Neural progenitor cell (in vitro differentiated cells): ENCODE measurements around the gene HFE.

Source experiments
- CTCF ChIP-seq: fragments of 200-600 bp; sonication (generic); IDR thresholded peaks from 2 replicates; pipeline ENCODE4 v1.5.1; 2017; ENCODE audit warnings: antibody characterized with exemption, mild to moderate bottlenecking
- EZH2 ChIP-seq: fragments of 200-600 bp; sonication (generic); IDR thresholded peaks from 2 replicates; pipeline ENCODE4 v1.6.1; 2017; ENCODE audit warnings: antibody characterized with exemption, mild to moderate bottlenecking, moderate library complexity
- EZH2phosphoT487 ChIP-seq: fragments of 200-600 bp; sonication (generic); IDR thresholded peaks from 2 replicates; pipeline ENCODE4 v1.6.1; 2017; ENCODE audit warnings: antibody characterized with exemption

GRCh38 chr6:26123947-26124780, 36.9 kb downstream of the HFE start:
- TF ChIP-seq EZH2 (no peak), CTCF (no peak), EZH2phosphoT487 (no peak)
